NT2/D1 (cell line): ENCODE measurements around the gene ZNF653.
"Not testable (repeated sequence)": the region's sequence is repeated elsewhere in the genome, so short reads cannot be mapped to it uniquely, and the experiment has no call there.

Experiments
- DNase-seq: peaks from one replicate; pipeline ENCODE4 v3.0.0-alpha.2; 2011; ENCODE audit warnings: low read depth, low spot score
- H3K27me3 ChIP-seq: 2 replicates; pipeline ENCODE4 v1.6.0; 2011; ENCODE audit warnings: mild to moderate bottlenecking; ENCODE audit not compliant: insufficient read length, insufficient read depth
- H3K36me3 ChIP-seq: 2 replicates; pipeline ENCODE4 v1.6.1; 2011; ENCODE audit warnings: mild to moderate bottlenecking, low read length, mixed read lengths; ENCODE audit not compliant: insufficient read depth, insufficient read length
- H3K4me1 ChIP-seq: 2 replicates; pipeline ENCODE4 v1.5.1; 2011; ENCODE audit not compliant: insufficient read depth, insufficient read length
- H3K4me3 ChIP-seq: 2 replicates; pipeline ENCODE4 v1.5.1; 2011; ENCODE audit warnings: low read depth; ENCODE audit not compliant: insufficient read length
- H3K9ac ChIP-seq: 2 replicates; pipeline ENCODE4 v1.6.0; 2011; ENCODE audit warnings: low read depth; ENCODE audit not compliant: insufficient read length
- H3K9me3 ChIP-seq: 2 replicates; pipeline ENCODE4 v1.5.1; 2011; ENCODE audit warnings: mild to moderate bottlenecking, low read length; ENCODE audit not compliant: insufficient read depth
- SUZ12 ChIP-seq: IDR thresholded peaks from 2 replicates; pipeline ENCODE4 v1.6.1; 2011; ENCODE audit not compliant: insufficient read length, insufficient read depth; ENCODE audit errors: extremely low read depth
- YY1 ChIP-seq: IDR thresholded peaks from 2 replicates; pipeline ENCODE4 v1.6.1; 2011; ENCODE audit not compliant: insufficient read length, insufficient read depth
- ZNF274 ChIP-seq: IDR thresholded peaks from 2 replicates; pipeline ENCODE4 v1.6.1; 2011; ENCODE audit warnings: mild to moderate bottlenecking, low read depth, low read length

ZNF653 gene

GRCh38 chr19:11434703-11435056 lies 71.0 kb downstream of the ZNF653 start:
- H3K9ac ChIP-seq, result peak overlapping the region; percentile 72
- no peak for DNase-seq
- no peaks in the 10 kb centered on the region for H3K9me3 ChIP-seq
- H3K27me3 ChIP-seq, result no peaks in the 10 kb centered on the region
- TF ChIP-seq YY1 (no peak), SUZ12 (no peak), ZNF274 (no peak)
- H3K36me3 ChIP-seq, result peaks cover 30% of the 10 kb centered on the region
- peaks cover 10% of the 10 kb centered on the region for H3K4me1 ChIP-seq
- peak overlapping the region; percentile 37 for H3K4me3 ChIP-seq

- not testable (repeated sequence) for H3K27me3 ChIP-seq, H3K4me1 ChIP-seq, H3K9ac ChIP-seq, H3K4me3 ChIP-seq, H3K9me3 ChIP-seq, DNase-seq
- H3K36me3 ChIP-seq, result peaks cover 23% of the 10 kb centered on the region
Measured at GRCh38 chr19:11433526-11433925, 72.1 kb downstream of the ZNF653 start.
